GM23338 (cell line): ENCODE data around the gene PXT1. TPM values are rescaled to one million over a fixed set of nuclear protein-coding genes. Genes with fewer than 3 reads are reported as not detected.

Source experiments
- ATAC-seq: fragments of 200-7000 bp; cut with Tn5 transposase; 3 replicates; pipeline ENCODE4 v1.9.1; 2020
- DNase-seq: peaks from one replicate; pipeline ENCODE4 v3.0.0-alpha.2; 2015; ENCODE audit warnings: low spot score
- H2AFZ ChIP-seq: fragments of 200-600 bp; sonication (generic); 2 replicates; pipeline ENCODE4 v1.8.0; 2016; ENCODE audit warnings: antibody characterized with exemption, mild to moderate bottlenecking, moderate library complexity
- H3F3A ChIP-seq: fragments of 200-600 bp; sonication (generic); replicated peaks from 2 replicates; pipeline ENCODE4 v1.8.0; 2017; ENCODE audit warnings: antibody characterized with exemption, mixed run types, low read depth
- H3K27ac ChIP-seq: fragments of 200-600 bp; sonication (generic); 2 replicates; pipeline ENCODE4 v1.6.1; 2016; ENCODE audit warnings: low read depth
- H3K27me3 ChIP-seq: fragments of 200-600 bp; sonication (generic); 2 replicates; pipeline ENCODE4 v1.8.0; 2016; ENCODE audit warnings: mild to moderate bottlenecking, mixed run types, moderate library complexity; ENCODE audit not compliant: insufficient read depth
- H3K36me3 ChIP-seq: fragments of 200-600 bp; sonication (generic); 2 replicates; pipeline ENCODE4 v1.8.0; 2016; ENCODE audit warnings: mild to moderate bottlenecking; ENCODE audit not compliant: insufficient read depth
- H3K4me1 ChIP-seq: fragments of 200-600 bp; sonication (generic); 2 replicates; pipeline ENCODE4 v1.8.0; 2016; ENCODE audit warnings: mild to moderate bottlenecking, moderate library complexity; ENCODE audit not compliant: insufficient read depth
- H3K4me2 ChIP-seq: fragments of 200-600 bp; sonication (generic); 2 replicates; pipeline ENCODE4 v1.7.1; 2017; ENCODE audit warnings: mixed run types
- H3K4me3 ChIP-seq: fragments of 200-600 bp; sonication (generic); 2 replicates; pipeline ENCODE4 v1.6.1; 2016; ENCODE audit warnings: mixed run types
- H3K79me2 ChIP-seq: fragments of 200-600 bp; sonication (generic); replicated peaks from 2 replicates; pipeline ENCODE4 v1.8.0; 2017; ENCODE audit warnings: mild to moderate bottlenecking; ENCODE audit not compliant: insufficient read depth
- H3K9me2 ChIP-seq: fragments of 200-600 bp; sonication (generic); 2 replicates; pipeline ENCODE4 v1.8.0; 2017; ENCODE audit not compliant: insufficient read depth
- H4K20me1 ChIP-seq: fragments of 200-600 bp; sonication (generic); replicated peaks from 2 replicates; pipeline ENCODE4 v1.8.0; 2017; ENCODE audit warnings: mild to moderate bottlenecking; ENCODE audit not compliant: insufficient read depth
- H3K27ac Mint-ChIP-seq: 2 replicates; pipeline ENCODE4 v1.8.0; 2020; ENCODE audit warnings: inconsistent platforms, mild to moderate bottlenecking, moderate library complexity, mixed read lengths
- H3K27me3 Mint-ChIP-seq: 3 replicates; pipeline ENCODE4 v1.8.0; 2022; ENCODE audit warnings: low read depth, mild to moderate bottlenecking, moderate library complexity, mixed read lengths, inconsistent platforms; ENCODE audit not compliant: insufficient read depth, poor library complexity
- H3K36me3 Mint-ChIP-seq: 3 replicates; pipeline ENCODE4 v1.8.0; 2021; ENCODE audit warnings: low read depth, mild to moderate bottlenecking, inconsistent platforms, moderate library complexity, mixed read lengths
- H3K4me1 Mint-ChIP-seq: 3 replicates; pipeline ENCODE4 v1.8.0; 2020; ENCODE audit warnings: mild to moderate bottlenecking, inconsistent platforms, mixed read lengths
- H3K4me3 Mint-ChIP-seq: 3 replicates; pipeline ENCODE4 v1.8.0; 2021; ENCODE audit warnings: moderate library complexity, mild to moderate bottlenecking, inconsistent platforms, mixed read lengths
- H3K9me3 Mint-ChIP-seq: 3 replicates; pipeline ENCODE4 v1.8.0; 2020; ENCODE audit warnings: moderate library complexity, mild to moderate bottlenecking, inconsistent platforms, mixed read lengths
- CTCF ChIP-seq, 2 experiments: fragments of 200-600 bp in 1 of 2; sonication (generic) in 1 of 2; conservative IDR thresholded peaks; 2 replicates each; pipeline versions ENCODE4 v1.5.1 to v1.6.1; 2016 to 2017; ENCODE audit warnings: antibody characterized with exemption in 2 of 2, low read depth in 2 of 2, mild to moderate bottlenecking in 2 of 2, moderate library complexity in 1 of 2
- ETS1 ChIP-seq: IDR thresholded peaks from 2 replicates; pipeline ENCODE4 v1.6.1; 2016; ENCODE audit warnings: antibody characterized with exemption
- EZH2 ChIP-seq: fragments of 200-600 bp; sonication (generic); IDR thresholded peaks from one replicate; pipeline ENCODE4 v1.8.0; 2017; ENCODE audit warnings: antibody characterized with exemption, mild to moderate bottlenecking, low read depth; ENCODE audit not compliant: unreplicated experiment
- EZH2phosphoT487 ChIP-seq: fragments of 200-600 bp; sonication (generic); IDR thresholded peaks from one replicate; pipeline ENCODE4 v1.8.1; 2018; ENCODE audit warnings: antibody characterized with exemption; ENCODE audit not compliant: unreplicated experiment
- POLR2AphosphoS5 ChIP-seq: IDR thresholded peaks from 2 replicates; pipeline ENCODE4 v1.6.1; 2016; ENCODE audit warnings: antibody characterized with exemption, low read depth
- ZNF462 ChIP-seq: fragments of 250-450 bp; sonication (Bioruptor Pico); IDR thresholded peaks from 2 replicates; pipeline ENCODE4 v1.5.0; 2020; ENCODE audit warnings: mild to moderate bottlenecking, moderate library complexity
- polyA plus RNA-seq: library from polyadenylated mRNA; unstranded; fragments of >200 nt; fragmentation: Nextera tagmentation; extraction: Ambion mirVana; gene quantifications from 2 replicates; pipeline ENCODE4 v1.2.1, GENCODE V29; 2016
- total RNA-seq: library from RNA; depleted of rRNA; stranded (reverse); fragments of >200 nt; shearing (Covaris generic); gene quantifications from 2 replicates; pipeline ENCODE4 v1.2.3, GENCODE V29; 2014

The PXT1 gene
- total and polyA plus RNA-seq, 2 experiments from 2014 or later: 0.14 TPM; not detected in 1

GRCh38 chr6:36478051-36478526, 35.4 kb upstream of the PXT1 start:
- Histone ChIP-seq H4K20me1 (peaks cover 15% of the 10 kb centered on the region), H3K4me1 (no peaks in the 10 kb centered on the region), H3K36me3 (peaks cover 11% of the 10 kb centered on the region), H3K27ac (no peak overlapping the region), H3F3A (no peaks in the 10 kb centered on the region), H3K27me3 (no peaks in the 10 kb centered on the region), H3K4me3 (no peak overlapping the region), H2AFZ (no peak overlapping the region), H3K79me2 (no peaks in the 10 kb centered on the region), H3K9me2 (no peaks in the 10 kb centered on the region), H3K4me2 (no peak overlapping the region)
- no peak for DNase-seq
- no peak for TF ChIP-seq EZH2phosphoT487
- no peak for TF ChIP-seq POLR2AphosphoS5
- no peak for TF ChIP-seq EZH2
- TF ChIP-seq ZNF462 (CRISPR knock-in tag): no peak
- TF ChIP-seq ETS1: no peak
- TF ChIP-seq CTCF (conservative IDR thresholded peaks at IDR 0.05; ENCODE audit: low read depth in 2 of 2): no peak
- Mint-ChIP-seq H3K36me3 (peaks cover 28% of the 10 kb centered on the region), H3K27ac (no peak overlapping the region), H3K4me3 (no peak overlapping the region), H3K4me1 (no peaks in the 10 kb centered on the region; the same call in 2 of the 3 replicates), H3K9me3 (no peaks in the 10 kb centered on the region), H3K27me3 (no peaks in the 10 kb centered on the region)
- no peak for ATAC-seq
